H1 (cell line): Measurements from ENCODE around the gene TMEM115. TPM values are rescaled to one million over a fixed set of nuclear protein-coding genes. Genes with fewer than 3 reads are reported as not detected.

Source experiments
- CTCF ChIA-PET: fragments of 300-600 bp; sonication (Branson Sonifier 250); formaldehyde crosslinking; loops from one replicate; lab custom pipeline; 2021; ENCODE audit not compliant: partially characterized antibody; lab: Charles Lee
- POLR2A ChIA-PET: fragments of 300-600 bp; sonication (Branson Sonifier 250); formaldehyde crosslinking; loops from one replicate; lab custom pipeline; 2021; ENCODE audit warnings: inconsistent platforms; ENCODE audit not compliant: partially characterized antibody; lab: Charles Lee
- DNase-seq, 2 experiments: peaks; one replicate each; pipeline versions ENCODE4 v3.0.0 to v3.0.0-alpha.2; 2010 to 2022; ENCODE audit warnings: low spot score in 2 of 2, low read depth in 1 of 2, mixed read lengths in 1 of 2
- FAIRE-seq: peaks from 2 replicates; lab custom pipeline; 2011; peaks lifted over from hg19 to GRCh38; lab: Jason Lieb, UNC
- H2AFZ ChIP-seq: 2 replicates; pipeline ENCODE4 v1.8.1; 2012; ENCODE audit warnings: low read length, inconsistent platforms
- H2AK5ac ChIP-seq: 2 replicates; pipeline ENCODE4 v1.6.1; 2013; ENCODE audit warnings: low read depth, low read length
- H2BK120ac ChIP-seq: replicated peaks from 2 replicates; pipeline ENCODE3; 2013; ENCODE audit warnings: low read depth, low read length, inconsistent platforms
- H2BK12ac ChIP-seq: 2 replicates; pipeline ENCODE4 v1.6.1; 2013; ENCODE audit warnings: low read depth, low read length
- H2BK15ac ChIP-seq: 2 replicates; pipeline ENCODE4 v1.6.1; 2013; ENCODE audit warnings: low read length
- H2BK20ac ChIP-seq: 2 replicates; pipeline ENCODE4 v1.6.1; 2013; ENCODE audit warnings: low read length
- H2BK5ac ChIP-seq: 2 replicates; pipeline ENCODE4 v1.6.1; 2013; ENCODE audit warnings: low read depth, low read length
- H3K14ac ChIP-seq: 2 replicates; pipeline ENCODE4 v1.6.1; 2013; ENCODE audit warnings: inconsistent platforms; ENCODE audit not compliant: insufficient read length
- H3K18ac ChIP-seq: 2 replicates; pipeline ENCODE4 v1.6.1; 2013; ENCODE audit warnings: low read length; ENCODE audit errors: extremely low read depth
- H3K23ac ChIP-seq: 2 replicates; pipeline ENCODE4 v1.6.1; 2013; ENCODE audit warnings: inconsistent platforms; ENCODE audit not compliant: insufficient read length
- H3K23me2 ChIP-seq: 2 replicates; pipeline ENCODE4 v1.6.1; 2013; ENCODE audit warnings: low read depth, low read length
- H3K27ac ChIP-seq: 2 replicates; pipeline ENCODE4 v1.6.1; 2011; ENCODE audit warnings: low read depth, low read length, inconsistent platforms
- H3K27me3 ChIP-seq, 4 experiments: replicated peaks in 1 of 4; 1 replicate in 1 of 4; 2 replicates in 3 of 4; pipeline versions ENCODE4 v1.6.1 to v1.8.1; 2011 to 2013; ENCODE audit warnings: low read length in 3 of 4, mild to moderate bottlenecking in 3 of 4, inconsistent platforms in 2 of 4, mixed read lengths in 2 of 4, moderate library complexity in 1 of 4; ENCODE audit not compliant: control insufficient read depth in 3 of 4, insufficient read depth in 3 of 4; ENCODE audit errors: extremely low read depth in 1 of 4
- H3K36me3 ChIP-seq, 4 experiments: 2 replicates each; pipeline versions ENCODE4 v1.6.1 to v1.8.1; 2011 to 2013; ENCODE audit warnings: mild to moderate bottlenecking in 4 of 4, low read length in 3 of 4, moderate library complexity in 2 of 4, control low read depth in 1 of 4, inconsistent platforms in 1 of 4; ENCODE audit not compliant: insufficient read depth in 4 of 4, control insufficient read depth in 2 of 4
- H3K4ac ChIP-seq: replicated peaks from 2 replicates; pipeline ENCODE3; 2013; ENCODE audit warnings: low read length, low read depth, mixed read lengths, inconsistent platforms; ENCODE audit not compliant: insufficient read length
- H3K4me1 ChIP-seq, 4 experiments: replicated peaks in 1 of 4; 1 replicate in 1 of 4; 2 replicates in 3 of 4; pipeline versions ENCODE4 v1.6.1 to v1.8.1; 2011 to 2013; ENCODE audit warnings: low read length in 3 of 4, inconsistent platforms in 2 of 4, mixed read lengths in 1 of 4; ENCODE audit not compliant: insufficient read depth in 4 of 4, control insufficient read depth in 3 of 4
- H3K4me2 ChIP-seq, 2 experiments: 2 replicates each; pipeline versions ENCODE4 v1.6.1 to v1.8.1; 2011 to 2013; ENCODE audit warnings: low read depth in 2 of 2, low read length in 2 of 2, control low read depth in 1 of 2, inconsistent platforms in 1 of 2, mild to moderate bottlenecking in 1 of 2; ENCODE audit not compliant: insufficient read depth in 1 of 2
- H3K4me3 ChIP-seq, 4 experiments: fragments of 200-600, 300-600 bp in 1 of 4; sonication (generic), shearing (Covaris generic), sonication (Bioruptor Twin) in 1 of 4; 2 replicates each; pipeline versions ENCODE4 v1.5.1 to v1.8.1; 2011 to 2016; ENCODE audit warnings: low read length in 4 of 4, low read depth in 3 of 4, control low read depth in 2 of 4, inconsistent platforms in 2 of 4, mild to moderate bottlenecking in 2 of 4, mixed read lengths in 1 of 4, moderate library complexity in 1 of 4; ENCODE audit not compliant: insufficient read depth in 2 of 4; ENCODE audit errors: extremely low read depth in 1 of 4
- H3K56ac ChIP-seq: replicated peaks from 2 replicates; pipeline ENCODE3; 2013; ENCODE audit warnings: low read depth, mild to moderate bottlenecking, mixed read lengths, low read length, inconsistent platforms; ENCODE audit not compliant: insufficient read length
- H3K79me1 ChIP-seq: 2 replicates; pipeline ENCODE4 v1.6.1; 2013; ENCODE audit warnings: low read depth, low read length, control low read depth
- H3K79me2 ChIP-seq, 2 experiments: 2 replicates each; pipeline versions ENCODE4 v1.6.1 to v1.8.1; 2012 to 2013; ENCODE audit warnings: low read length in 2 of 2, mild to moderate bottlenecking in 2 of 2, inconsistent platforms in 1 of 2; ENCODE audit not compliant: insufficient read depth in 2 of 2, control insufficient read depth in 1 of 2
- H3K9ac ChIP-seq, 4 experiments: replicated peaks in 1 of 4; 1 replicate in 1 of 4; 2 replicates in 3 of 4; pipeline versions ENCODE4 v1.6.1 to v1.8.1; 2011 to 2013; ENCODE audit warnings: low read depth in 3 of 4, low read length in 3 of 4, control low read depth in 2 of 4, mild to moderate bottlenecking in 2 of 4, moderate library complexity in 2 of 4, inconsistent platforms in 1 of 4; ENCODE audit errors: extremely low read depth in 1 of 4
- H3K9me3 ChIP-seq, 2 experiments: 2 replicates each; pipeline versions ENCODE4 v1.6.1 to v1.8.1; 2012 to 2013; ENCODE audit warnings: mild to moderate bottlenecking in 2 of 2, moderate library complexity in 2 of 2, control low read depth in 1 of 2, inconsistent platforms in 1 of 2, low read depth in 1 of 2, low read length in 1 of 2, mixed read lengths in 1 of 2; ENCODE audit not compliant: insufficient read depth in 2 of 2
- H4K20me1 ChIP-seq, 2 experiments: replicated peaks in 1 of 2; 2 replicates each; pipeline versions ENCODE3 to v1.8.1; 2011 to 2013; ENCODE audit warnings: inconsistent platforms in 2 of 2, low read length in 2 of 2, mild to moderate bottlenecking in 1 of 2; ENCODE audit not compliant: insufficient read depth in 2 of 2, control insufficient read depth in 1 of 2
- H4K5ac ChIP-seq: 2 replicates; pipeline ENCODE4 v1.6.1; 2013; ENCODE audit warnings: low read length, low read depth, mixed read lengths, inconsistent platforms; ENCODE audit not compliant: insufficient read length
- H4K8ac ChIP-seq: 2 replicates; pipeline ENCODE4 v1.8.0; 2013; ENCODE audit warnings: mild to moderate bottlenecking, moderate library complexity, low read length, inconsistent platforms; ENCODE audit not compliant: insufficient read depth; ENCODE audit errors: extremely low read depth
- H4K91ac ChIP-seq: replicated peaks from 2 replicates; pipeline ENCODE3; 2013; ENCODE audit warnings: low read length, mixed read lengths, inconsistent platforms; ENCODE audit not compliant: insufficient read length
- RXRA ChIP-seq: IDR thresholded peaks from 2 replicates; pipeline ENCODE4 v1.6.1; 2011; ENCODE audit warnings: low read depth, mild to moderate bottlenecking, low read length, moderate library complexity; ENCODE audit not compliant: insufficient read depth
- WGBS, 2 experiments: shearing (Covaris generic) in 1 of 2; methylation state at CpG; one replicate each; pipeline versions ENCODE4 v1.1.6 to v1.1.7; 2013 to 2015; ENCODE audit warnings: low lambda C conversion rate in 2 of 2, mixed read lengths in 2 of 2, inconsistent platforms in 1 of 2, low coverage in 1 of 2, missing lambda C conversion rate in 1 of 2; ENCODE audit not compliant: insufficient replicate concordance in 2 of 2, insufficient coverage in 1 of 2, insufficient read length in 1 of 2; ENCODE audit errors: extremely low coverage in 1 of 2, missing lambda C conversion rate in 1 of 2; 5-methylcytosine and 5-hydroxymethylcytosine counted together
- polyA plus RNA-seq, 7 experiments: library from polyadenylated mRNA; depleted of rRNA in 3 of 7; stranded (reverse) in 5 of 7; unstranded in 2 of 7; fragments of >200 nt in 5 of 7; fragments of 200-250 nt in 2 of 7; gene quantifications; 1 replicate in 5 of 7; 2 replicates in 1 of 7; 4 replicates in 1 of 7; pipeline versions ENCODE4 v1.2.1 to v1.2.3, GENCODE V29; 2011 to 2013; ENCODE audit warnings: missing spikeins in 2 of 7, mixed read lengths in 2 of 7
- total RNA-seq: library from RNA; stranded (reverse); fragmentation: NEBNext Ultra II Directional; extraction: Animal tissue kit (Norgen Biotek cat#: 25700); gene quantifications from 2 replicates; pipeline ENCODE4 v1.2.1, GENCODE V29; 2021

The TMEM115 gene
- total and polyA plus RNA-seq, 2 of the 8 experiments (the other 6 are each of a cell fraction or from before 2014, with no cell fraction given): 25.4 to 32.4 TPM

- 73% methylated on average over 4 of the region's 4 CpGs; no CpG with 5 or more reads in 1 of the 2 experiments for WGBS, 2 experiments
- no peaks in the 10 kb centered on the region for H3K23me2 ChIP-seq
- H2BK20ac ChIP-seq: no peak overlapping the region
- peaks cover 0 to 3% (median 0%) of the 10 kb centered on the region in 4 experiments; a peak in 1 of 7 replicates for H3K27me3 ChIP-seq
- H2AFZ ChIP-seq: no peak overlapping the region
- no peak overlapping the region for H3K18ac ChIP-seq
- CTCF ChIA-PET: interaction anchor here (0.6 to 2.5 kb wide), 11 partner anchors 10 to 161 kb away, joined by 3 to 13 read pairs (median 4); no protein-coding TSS in a partner anchor
- H3K9ac ChIP-seq: no peak overlapping the region
- H4K8ac ChIP-seq: no peak overlapping the region
- H2BK120ac ChIP-seq: no peak overlapping the region
- H3K27ac ChIP-seq: no peak overlapping the region
- DNase-seq (no peak), FAIRE-seq (no peak)
- H2AK5ac ChIP-seq: no peak overlapping the region
- no peak overlapping the region for H3K14ac ChIP-seq
- H3K9me3 ChIP-seq: no peaks in the 10 kb centered on the region
- H3K36me3 ChIP-seq: no peaks in the 10 kb centered on the region
- peaks cover 2 to 4% of the 10 kb centered on the region in 2 experiments for H4K20me1 ChIP-seq
- H3K4ac ChIP-seq: no peak overlapping the region
- H2BK5ac ChIP-seq: no peak overlapping the region
- no peak overlapping the region for H4K5ac ChIP-seq
- H3K4me3 ChIP-seq: no peak overlapping the region
- no peak overlapping the region for H2BK15ac ChIP-seq
- no peaks in the 10 kb centered on the region for H3K79me2 ChIP-seq
- H3K23ac ChIP-seq: no peak overlapping the region
- H2BK12ac ChIP-seq: no peak overlapping the region
- H3K56ac ChIP-seq: no peak overlapping the region
- H3K79me1 ChIP-seq: no peaks in the 10 kb centered on the region
- POLR2A ChIA-PET: interaction anchor here (1.7 kb wide), 1 partner anchor 135 kb away, joined by 4 read pairs; no protein-coding TSS in a partner anchor
- H4K91ac ChIP-seq: no peak overlapping the region
- H3K4me1 ChIP-seq: peaks cover 0 to 5% (median 2%) of the 10 kb centered on the region in 4 experiments; a peak in 2 of 7 replicates
- no peak overlapping the region for H3K4me2 ChIP-seq
- no peak for TF ChIP-seq RXRA
These were observed 22.1 kb upstream of the TMEM115 start for GRCh38 chr3:50381383-50381782.
